T-helper 1 cell treated with Interleukin-12 subunit alpha and Interleukin-12 subunit beta and Interleukin-4 antibody, amounts not matched to agents 30 μg/mL and 1 μg/mL, for 36 hours (primary cell): ENCODE data around the gene GSG1L.

Experiments used
- H3K27ac Mint-ChIP-seq: one replicate; pipeline ENCODE4 v1.8.0; 2021; ENCODE audit warnings: mild to moderate bottlenecking, mixed read lengths
- H3K27me3 Mint-ChIP-seq: one replicate; pipeline ENCODE4 v1.8.0; 2021; ENCODE audit warnings: low read depth, mixed read lengths
- H3K36me3 Mint-ChIP-seq: one replicate; pipeline ENCODE4 v1.8.0; 2021; ENCODE audit warnings: low read depth, mixed read lengths
- H3K4me1 Mint-ChIP-seq: one replicate; pipeline ENCODE4 v1.8.0; 2021; ENCODE audit warnings: low read depth, mixed read lengths
- H3K4me3 Mint-ChIP-seq: one replicate; pipeline ENCODE4 v1.8.0; 2021; ENCODE audit warnings: mild to moderate bottlenecking, moderate library complexity, mixed read lengths
- H3K9me3 Mint-ChIP-seq: one replicate; pipeline ENCODE4 v1.8.0; 2021; ENCODE audit warnings: mixed read lengths

The GSG1L gene

GRCh38 chr16:27759301-27759871 lies 304.1 kb downstream of the GSG1L start:
- Mint-ChIP-seq H3K27me3 (no peaks in the 10 kb centered on the region), H3K27ac (no peak overlapping the region), H3K9me3 (no peaks in the 10 kb centered on the region), H3K4me1 (no peaks in the 10 kb centered on the region), H3K4me3 (no peak overlapping the region), H3K36me3 (peaks cover 7% of the 10 kb centered on the region)

DNA sequence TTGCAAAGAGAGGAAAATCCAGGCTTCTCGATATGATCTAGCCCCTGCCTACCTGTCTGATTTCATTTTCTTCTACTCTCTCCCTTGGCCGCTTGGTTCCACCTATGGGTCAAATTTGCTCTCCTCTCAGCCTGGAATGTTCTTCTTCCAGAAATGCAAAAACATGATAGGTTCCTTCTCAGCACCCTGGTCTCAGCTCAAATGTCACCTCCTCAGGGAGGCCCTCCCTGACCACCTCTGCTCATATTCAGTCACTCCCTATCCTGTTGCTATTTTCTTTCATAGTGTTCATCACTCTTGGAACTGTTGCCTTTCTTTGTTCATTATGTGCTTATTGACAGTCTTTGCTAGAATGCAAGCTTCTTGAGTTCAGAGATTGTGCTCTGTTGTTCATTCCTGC lies 305.0 kb downstream of the GSG1L start:
- Mint-ChIP-seq H3K9me3 (no peaks in the 10 kb centered on the region), H3K4me3 (no peak overlapping the region), H3K36me3 (peaks cover 4% of the 10 kb centered on the region), H3K27me3 (no peaks in the 10 kb centered on the region), H3K27ac (no peak overlapping the region), H3K4me1 (no peaks in the 10 kb centered on the region)

GRCh38 chr16:27756206-27756970 lies 307.1 kb downstream of the GSG1L start:
- H3K36me3 Mint-ChIP-seq, result peaks cover 2% of the 10 kb centered on the region
- H3K9me3 Mint-ChIP-seq, result no peaks in the 10 kb centered on the region
- no peaks in the 10 kb centered on the region for H3K27me3 Mint-ChIP-seq
- H3K27ac Mint-ChIP-seq, result no peak overlapping the region
- H3K4me3 Mint-ChIP-seq, result no peak overlapping the region
- no peaks in the 10 kb centered on the region for H3K4me1 Mint-ChIP-seq

GRCh38 chr16:27754788-27755690 lies 308.5 kb downstream of the GSG1L start:
- Mint-ChIP-seq H3K27me3 (no peaks in the 10 kb centered on the region), H3K4me3 (no peak overlapping the region), H3K4me1 (no peaks in the 10 kb centered on the region), H3K9me3 (no peaks in the 10 kb centered on the region), H3K27ac (no peak overlapping the region), H3K36me3 (peaks cover 2% of the 10 kb centered on the region)

GRCh38 chr16:27753563-27753962 lies 310.0 kb downstream of the GSG1L start:
- H3K36me3 Mint-ChIP-seq, result peaks cover under 1% of the 10 kb centered on the region
- H3K4me3 Mint-ChIP-seq, result no peak overlapping the region
- peaks cover 4% of the 10 kb centered on the region for H3K4me1 Mint-ChIP-seq
- no peak overlapping the region for H3K27ac Mint-ChIP-seq
- H3K27me3 Mint-ChIP-seq, result no peaks in the 10 kb centered on the region
- no peaks in the 10 kb centered on the region for H3K9me3 Mint-ChIP-seq

DNA sequence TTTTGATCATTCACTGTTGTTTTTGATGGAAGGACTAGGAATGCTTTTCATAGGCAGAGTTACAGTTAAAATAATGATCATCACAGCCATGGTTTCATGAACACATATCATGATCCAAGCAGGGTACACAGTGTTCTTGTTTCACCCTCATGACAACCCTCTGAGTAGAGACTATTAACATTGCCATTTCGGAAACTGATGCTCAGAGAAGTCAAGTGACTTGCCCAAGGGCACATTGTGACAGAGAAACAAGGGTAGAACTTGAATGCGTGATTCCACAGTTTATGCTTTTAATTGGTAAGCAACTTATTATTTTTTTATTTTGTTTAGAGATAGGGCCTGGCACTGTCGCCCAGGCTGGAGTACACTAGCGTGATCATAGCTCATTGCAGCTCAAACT lies 311.3 kb downstream of the GSG1L start:
- no peak overlapping the region for H3K4me3 Mint-ChIP-seq
- H3K4me1 Mint-ChIP-seq, result peaks cover 4% of the 10 kb centered on the region
- H3K36me3 Mint-ChIP-seq, result peaks cover 1% of the 10 kb centered on the region
- no peak overlapping the region for H3K27ac Mint-ChIP-seq
- H3K9me3 Mint-ChIP-seq, result no peaks in the 10 kb centered on the region
- H3K27me3 Mint-ChIP-seq, result no peaks in the 10 kb centered on the region

- no peaks in the 10 kb centered on the region for H3K27me3 Mint-ChIP-seq
- no peaks in the 10 kb centered on the region for H3K9me3 Mint-ChIP-seq
- H3K4me1 Mint-ChIP-seq, result peaks cover 4% of the 10 kb centered on the region
- no peak overlapping the region for H3K27ac Mint-ChIP-seq
- no peak overlapping the region for H3K4me3 Mint-ChIP-seq
- H3K36me3 Mint-ChIP-seq, result peaks cover 1% of the 10 kb centered on the region
Measured at GRCh38 chr16:27751676-27752075, 311.8 kb downstream of the GSG1L start.

DNA sequence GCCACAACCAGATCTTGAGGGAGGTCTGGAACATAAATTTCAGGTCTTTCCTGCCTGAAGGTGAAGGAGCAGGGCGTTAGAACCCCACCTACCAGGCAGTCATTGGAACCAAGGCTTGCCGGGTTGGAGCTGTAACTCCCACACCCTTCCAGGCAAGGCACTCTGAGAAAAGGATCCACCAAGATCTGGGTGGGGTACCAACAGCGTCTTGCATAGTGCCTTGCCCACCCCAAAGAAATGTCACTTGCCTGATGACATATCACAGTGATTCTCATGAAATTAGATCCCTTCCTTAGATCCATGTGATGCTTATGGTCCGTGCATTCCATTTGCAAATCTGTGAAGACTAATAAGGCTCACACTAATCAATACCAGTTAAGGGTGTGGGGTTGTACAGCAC lies 312.3 kb downstream of the GSG1L start:
- Mint-ChIP-seq H3K36me3 (peaks cover 1% of the 10 kb centered on the region), H3K9me3 (no peaks in the 10 kb centered on the region), H3K27me3 (no peaks in the 10 kb centered on the region), H3K4me1 (peaks cover 4% of the 10 kb centered on the region), H3K27ac (no peak overlapping the region), H3K4me3 (no peak overlapping the region)

GRCh38 chr16:27749946-27750345 lies 313.6 kb downstream of the GSG1L start:
- Mint-ChIP-seq H3K4me3 (no peak overlapping the region), H3K27ac (no peak overlapping the region), H3K36me3 (peaks cover 1% of the 10 kb centered on the region), H3K4me1 (peaks cover 4% of the 10 kb centered on the region), H3K9me3 (no peaks in the 10 kb centered on the region), H3K27me3 (no peaks in the 10 kb centered on the region)

- H3K4me1 Mint-ChIP-seq, result peaks cover 4% of the 10 kb centered on the region
- peaks cover 1% of the 10 kb centered on the region for H3K36me3 Mint-ChIP-seq
- no peaks in the 10 kb centered on the region for H3K27me3 Mint-ChIP-seq
- H3K9me3 Mint-ChIP-seq, result no peaks in the 10 kb centered on the region
- H3K27ac Mint-ChIP-seq, result no peak overlapping the region
- no peak overlapping the region for H3K4me3 Mint-ChIP-seq
Measured at GRCh38 chr16:27749547-27749875, 314.0 kb downstream of the GSG1L start.

GRCh38 chr16:27748868-27749546 lies 314.5 kb downstream of the GSG1L start:
- Mint-ChIP-seq H3K27me3 (no peaks in the 10 kb centered on the region), H3K4me1 (peaks cover 4% of the 10 kb centered on the region), H3K36me3 (peaks cover 1% of the 10 kb centered on the region), H3K9me3 (no peaks in the 10 kb centered on the region), H3K4me3 (no peak overlapping the region), H3K27ac (no peak overlapping the region)

DNA sequence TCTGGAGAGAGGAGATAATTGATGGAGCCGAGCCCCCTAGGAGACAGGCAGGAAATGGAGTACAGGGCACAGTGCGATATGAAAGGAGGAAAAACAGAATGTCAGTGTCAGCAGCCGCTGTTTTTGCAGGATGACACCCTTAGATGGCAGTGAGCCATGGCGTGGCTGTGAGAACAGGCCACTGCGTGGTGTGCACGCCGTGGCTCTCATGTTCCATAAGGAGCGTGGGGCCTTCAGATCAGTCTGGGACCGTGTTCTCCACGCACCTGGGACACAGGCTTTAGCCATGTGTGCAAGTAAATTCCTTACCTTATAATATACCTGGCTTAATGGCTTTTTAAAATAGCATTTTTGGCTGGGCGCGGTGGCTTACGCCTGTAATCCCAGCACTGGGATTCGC lies 315.6 kb downstream of the GSG1L start:
- H3K9me3 Mint-ChIP-seq, result no peaks in the 10 kb centered on the region
- no peak overlapping the region for H3K4me3 Mint-ChIP-seq
- no peaks in the 10 kb centered on the region for H3K27me3 Mint-ChIP-seq
- H3K36me3 Mint-ChIP-seq, result peaks cover 1% of the 10 kb centered on the region
- H3K4me1 Mint-ChIP-seq, result peaks cover 4% of the 10 kb centered on the region
- no peak overlapping the region for H3K27ac Mint-ChIP-seq

DNA sequence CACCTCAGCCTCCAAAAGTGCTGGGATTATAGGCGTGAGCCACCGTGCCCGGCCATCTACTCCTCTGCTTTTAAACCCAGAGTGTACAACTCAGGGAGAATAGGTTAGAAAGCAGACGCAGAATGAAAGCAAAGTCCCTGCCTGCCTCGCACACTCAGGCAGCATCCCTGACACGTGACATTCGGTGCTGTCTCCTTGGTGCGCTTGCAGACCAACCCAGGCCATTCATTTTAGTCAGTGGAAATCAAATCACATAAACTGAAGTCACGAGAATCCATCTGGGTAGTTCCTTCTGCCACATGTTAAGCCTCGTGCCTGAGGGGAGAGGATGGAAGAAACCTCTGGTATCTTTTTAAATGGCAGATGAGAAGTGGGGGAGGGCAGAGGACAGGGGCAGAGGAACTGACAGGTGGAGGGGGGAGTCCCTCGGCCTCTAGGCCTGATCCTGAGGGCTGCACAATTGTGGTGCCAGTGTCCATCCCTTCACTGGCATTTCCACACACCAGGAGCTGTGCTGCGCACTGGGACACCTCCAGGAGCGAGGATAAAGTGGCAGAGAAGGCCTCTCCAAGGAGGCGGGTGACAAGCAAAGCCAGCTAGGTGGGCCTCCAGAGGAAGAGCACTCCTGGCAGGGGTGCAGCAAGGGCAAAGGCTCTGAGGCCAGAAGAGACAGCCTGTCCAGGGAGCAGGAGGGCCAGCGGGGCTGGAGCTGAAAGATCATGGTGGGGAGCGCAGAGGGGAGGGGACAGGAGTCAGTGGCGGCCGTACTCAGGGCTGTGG lies 317.2 kb downstream of the GSG1L start:
- H3K36me3 Mint-ChIP-seq, result peaks cover 1% of the 10 kb centered on the region
- H3K4me3 Mint-ChIP-seq, result no peak overlapping the region
- no peaks in the 10 kb centered on the region for H3K9me3 Mint-ChIP-seq
- H3K27me3 Mint-ChIP-seq, result no peaks in the 10 kb centered on the region
- H3K4me1 Mint-ChIP-seq, result peaks cover 4% of the 10 kb centered on the region
- no peak overlapping the region for H3K27ac Mint-ChIP-seq

GRCh38 chr16:27745348-27745747 lies 318.2 kb downstream of the GSG1L start:
- H3K4me3 Mint-ChIP-seq, result no peak overlapping the region
- peaks cover 4% of the 10 kb centered on the region for H3K4me1 Mint-ChIP-seq
- no peak overlapping the region for H3K27ac Mint-ChIP-seq
- H3K36me3 Mint-ChIP-seq, result peaks cover 1% of the 10 kb centered on the region
- H3K27me3 Mint-ChIP-seq, result no peaks in the 10 kb centered on the region
- H3K9me3 Mint-ChIP-seq, result no peaks in the 10 kb centered on the region
